HCT116 (cell line): Measurements from ENCODE around the gene RXFP1. TPM values are rescaled to one million over a fixed set of nuclear protein-coding genes. Genes with fewer than 3 reads are reported as not detected.

Experiments
- ATAC-seq: fragments of 200-7000 bp; cut with Tn5 transposase; 2 replicates; pipeline ENCODE4 v1.9.1; 2020; ENCODE audit warnings: mild to moderate bottlenecking, moderate library complexity
- BruUV-seq: library from RNA; stranded (reverse); fragments of 400-500 nt; replicated peaks from 2 replicates; lab custom pipeline; 2021; lab: Mats Ljungman, UMichigan
- CTCF ChIA-PET: fragments of 300-600 bp; sonication (Branson Sonifier 250); formaldehyde crosslinking; loops from one replicate; lab custom pipeline; 2021; ENCODE audit warnings: antibody characterized with exemption; lab: Charles Lee
- POLR2A ChIA-PET: fragments of 300-600, 350-600 bp; sonication (Branson Sonifier 250); formaldehyde crosslinking; loops from one replicate; lab custom pipeline; 2021; ENCODE audit warnings: antibody characterized with exemption; lab: Charles Lee
- RAD21 ChIA-PET, 2 experiments: fragments of 300-600 bp; sonication (Branson Sonifier 250); formaldehyde crosslinking; loops; one replicate each; lab custom pipeline; 2023; ENCODE audit warnings: low total read pairs in 2 of 2; ENCODE audit not compliant: uncharacterized antibody in 2 of 2, unreplicated experiment in 2 of 2, low non-redundant PET in 1 of 2; lab: Charles Lee
- DNase-seq: peaks from one replicate; pipeline ENCODE4 v3.0.0-alpha.2; 2010; ENCODE audit warnings: low read depth, low spot score
- H2AFZ ChIP-seq: fragments of 200-600 bp; shearing (Covaris generic), sonication (generic); 2 replicates; pipeline ENCODE4 v1.6.1; 2017; ENCODE audit warnings: low read depth, mixed run types, mixed read lengths, antibody characterized with exemption, low read length; ENCODE audit not compliant: poor library complexity, severe bottlenecking
- H3K27ac ChIP-seq: 2 replicates; pipeline ENCODE4 v1.5.1; 2012; ENCODE audit warnings: low read depth, low read length
- H3K27me3 ChIP-seq: fragments of 200-600 bp; sonication (generic); 2 replicates; pipeline ENCODE4 v1.6.1; 2016; ENCODE audit warnings: mixed run types, low read length, mixed read lengths; ENCODE audit not compliant: insufficient read depth
- H3K36me3 ChIP-seq, 2 experiments: fragments of 200-500 bp in 1 of 2; fragments of 200-600 bp in 1 of 2; sonication (Bioruptor generic) in 1 of 2; sonication (generic) in 1 of 2; 2 replicates each; pipeline versions ENCODE4 v1.5.1 to v1.6.1; 2014 to 2016; ENCODE audit warnings: low read length in 2 of 2, inconsistent platforms in 1 of 2, mixed read lengths in 1 of 2, mixed run types in 1 of 2; ENCODE audit not compliant: insufficient read depth in 2 of 2, control insufficient read depth in 1 of 2
- H3K4me1 ChIP-seq, 2 experiments: fragments of 200-600 bp in 1 of 2; sonication (generic) in 1 of 2; 2 replicates each; pipeline versions ENCODE4 v1.5.1 to v1.6.1; 2012 to 2017; ENCODE audit warnings: low read length in 2 of 2, inconsistent platforms in 1 of 2, mild to moderate bottlenecking in 1 of 2, mixed read lengths in 1 of 2, mixed run types in 1 of 2, moderate library complexity in 1 of 2; ENCODE audit not compliant: insufficient read depth in 2 of 2, control insufficient read depth in 1 of 2
- H3K4me2 ChIP-seq: fragments of 200-600 bp; sonication (generic); 2 replicates; pipeline ENCODE4 v1.6.1; 2017; ENCODE audit warnings: mixed run types, low read length, mixed read lengths
- H3K4me3 ChIP-seq, 2 experiments: fragments of 200-600 bp in 1 of 2; sonication (generic) in 1 of 2; replicated peaks in 1 of 2; 2 replicates each; pipeline ENCODE4 v1.5.1; 2011 to 2016; ENCODE audit warnings: low read length in 2 of 2, control low read depth in 1 of 2, low read depth in 1 of 2, mild to moderate bottlenecking in 1 of 2, mixed read lengths in 1 of 2, mixed run types in 1 of 2
- H3K79me2 ChIP-seq: fragments of 200-600 bp; sonication (generic); 2 replicates; pipeline ENCODE4 v1.6.1; 2017; ENCODE audit warnings: mild to moderate bottlenecking, mixed run types, low read length, moderate library complexity, mixed read lengths; ENCODE audit not compliant: insufficient read depth
- H3K9ac ChIP-seq: fragments of 200-600 bp; sonication (generic); 2 replicates; pipeline ENCODE4 v1.6.1; 2016; ENCODE audit warnings: low read length, mixed read lengths
- H3K9me2 ChIP-seq: fragments of 200-600 bp; sonication (generic), shearing (Covaris generic); 2 replicates; pipeline ENCODE4 v1.6.1; 2017; ENCODE audit warnings: mixed run types, mild to moderate bottlenecking, moderate library complexity; ENCODE audit not compliant: insufficient read depth
- H3K9me3 ChIP-seq, 2 experiments: fragments of 200-500 bp in 1 of 2; fragments of 200-600 bp in 1 of 2; sonication (Bioruptor generic) in 1 of 2; sonication (generic) in 1 of 2; 2 replicates each; pipeline ENCODE4 v1.6.1; 2014 to 2017; ENCODE audit warnings: low read length in 2 of 2, mixed read lengths in 2 of 2, inconsistent platforms in 1 of 2, low read depth in 1 of 2, mild to moderate bottlenecking in 1 of 2, mixed run types in 1 of 2, moderate library complexity in 1 of 2; ENCODE audit not compliant: control insufficient read depth in 1 of 2, insufficient read depth in 1 of 2
- H4K20me1 ChIP-seq: fragments of 200-600 bp; sonication (generic), shearing (Covaris generic); 2 replicates; pipeline ENCODE4 v1.6.1; 2017; ENCODE audit warnings: mixed run types, mild to moderate bottlenecking, moderate library complexity; ENCODE audit not compliant: insufficient read depth
- ATF3 ChIP-seq: IDR thresholded peaks from 2 replicates; pipeline ENCODE4 v1.6.1; 2012
- CEBPB ChIP-seq: IDR thresholded peaks from 2 replicates; pipeline ENCODE4 v1.6.1; 2012; ENCODE audit warnings: low read depth
- CTCF ChIP-seq, 3 experiments: fragments of 200-600 bp in 1 of 3; sonication (generic) in 1 of 3; IDR thresholded peaks in 2 of 3; conservative IDR thresholded peaks in 1 of 3; 2 replicates each; pipeline ENCODE4 v1.5.1; 2012 to 2017; ENCODE audit warnings: low read depth in 2 of 3, low read length in 2 of 3, antibody characterized with exemption in 1 of 3, borderline replicate concordance in 1 of 3, control low read depth in 1 of 3, mild to moderate bottlenecking in 1 of 3, mixed read lengths in 1 of 3, mixed run types in 1 of 3, moderate library complexity in 1 of 3; ENCODE audit not compliant: insufficient read depth in 1 of 3
- EGR1 ChIP-seq: IDR thresholded peaks from 2 replicates; pipeline ENCODE4 v1.6.1; 2012; ENCODE audit warnings: low read depth
- ELF1 ChIP-seq: IDR thresholded peaks from 2 replicates; pipeline ENCODE4 v1.6.1; 2012; ENCODE audit warnings: low read depth, borderline replicate concordance
- EZH2 ChIP-seq: fragments of 200-600 bp; sonication (generic); IDR thresholded peaks from 2 replicates; pipeline ENCODE4 v1.6.1; 2017; ENCODE audit warnings: antibody characterized with exemption, mixed run types
- JUND ChIP-seq: IDR thresholded peaks from 2 replicates; pipeline ENCODE4 v1.6.1; 2012
- SIN3A ChIP-seq: IDR thresholded peaks from 2 replicates; pipeline ENCODE4 v1.6.1; 2012; ENCODE audit warnings: low read depth
- TCF7L2 ChIP-seq: IDR thresholded peaks from 2 replicates; pipeline ENCODE4 v1.7.0; 2011; ENCODE audit warnings: borderline replicate concordance, inconsistent platforms; ENCODE audit not compliant: insufficient read depth, insufficient read length; ENCODE audit errors: extremely low read depth
- ZNF274 ChIP-seq: fragments of 200-500 bp; sonication (Bioruptor generic); IDR thresholded peaks from 2 replicates; pipeline ENCODE4 v1.6.1; 2014; ENCODE audit warnings: mild to moderate bottlenecking, low read depth, low read length, inconsistent platforms
- intact Hi-C: fragments of 100-400 bp; cut with micrococcal nuclease; formaldehyde crosslinking; loops from 2 replicates; pipeline ENCODE4 v1.10.0; 2022
- total RNA-seq: library from RNA; stranded (reverse); gene quantifications from one replicate; pipeline ENCODE4 v1.2.1, GENCODE V29; 2021; ENCODE audit not compliant: unreplicated experiment

The RXFP1 gene
- total RNA-seq, 1 experiment from 2014 or later: not detected

- Histone ChIP-seq H3K4me1 (no peaks in the 10 kb centered on the region), H3K4me2 (no peak overlapping the region), H4K20me1 (no peaks in the 10 kb centered on the region), H3K9me2 (no peaks in the 10 kb centered on the region), H2AFZ (no peak overlapping the region), H3K36me3 (no peaks in the 10 kb centered on the region), H3K27me3 (no peaks in the 10 kb centered on the region), H3K9ac (no peak overlapping the region), H3K4me3 (no peak overlapping the region), H3K27ac (no peak overlapping the region), H3K79me2 (no peaks in the 10 kb centered on the region), H3K9me3 (no peaks in the 10 kb centered on the region)
- ATAC-seq (no peak), DNase-seq (no peak)
- POLR2A ChIA-PET: no interaction called here
- no TSS peak for BruUV-seq
- CTCF ChIA-PET: no interaction called here
- intact Hi-C loops: no loop called here
- TF ChIP-seq EGR1: no peak
- TF ChIP-seq EZH2: no peak
- no peak for TF ChIP-seq CTCF (IDR thresholded peaks at IDR 0.05 in 2 of 3, conservative IDR thresholded peaks at IDR 0.05 in 1 of 3; ENCODE audit: borderline replicate concordance in 1 of 3, insufficient read depth in 1 of 3, low read depth in 2 of 3, low read length in 2 of 3)
- no peak for TF ChIP-seq TCF7L2
- TF ChIP-seq CEBPB: no peak
- TF ChIP-seq ZNF274: no peak
- no peak for TF ChIP-seq JUND
- no peak for TF ChIP-seq ATF3
- no peak for TF ChIP-seq SIN3A
- TF ChIP-seq ELF1: no peak
- RAD21 ChIA-PET: no interaction called here
Observed at GRCh38 chr4:158599150-158599549, 77.5 kb downstream of the RXFP1 start.
